RWPE1 (cell line): ENCODE measurements around the gene TXNRD1.

Source experiments
- CTCF ChIA-PET: fragments of 350-600 bp; sonication (Branson Sonifier 250); formaldehyde crosslinking; extraction: SDS; loops from one replicate; lab custom pipeline; 2021; lab: Yijun Ruan, JAX
- POLR2A ChIA-PET: fragments of 400-600 bp; formaldehyde crosslinking; extraction: SDS; loops from one replicate; lab custom pipeline; 2020; ENCODE audit warnings: antibody characterized with exemption; ENCODE audit not compliant: low non-redundant PET; lab: Yijun Ruan, JAX
- DNase-seq: peaks from one replicate; pipeline ENCODE4 v3.0.0; 2012; ENCODE audit warnings: low spot score
- H3K27ac ChIP-seq: fragments of 450-650 bp; 2 replicates; pipeline ENCODE4 v1.5.1; 2017
- CTCF ChIP-seq: fragments of 450-650 bp; conservative IDR thresholded peaks from 2 replicates; pipeline ENCODE4 v1.5.1; 2017; ENCODE audit warnings: low read depth, mild to moderate bottlenecking

Gene TXNRD1

GRCh38 chr12:104378427-104378826 lies 162.8 kb downstream of the TXNRD1 start:
- CTCF ChIA-PET: no interaction called here
- no peak for DNase-seq
- no peak overlapping the region for H3K27ac ChIP-seq
- no peak for TF ChIP-seq CTCF
- POLR2A ChIA-PET: no interaction called here

GRCh38 chr12:104381341-104381730 lies 165.8 kb downstream of the TXNRD1 start:
- TF ChIP-seq CTCF: no peak
- POLR2A ChIA-PET: no interaction called here

GRCh38 chr12:104381731-104382480 lies 166.3 kb downstream of the TXNRD1 start:
- peak; percentile 89 for TF ChIP-seq CTCF
- CTCF ChIA-PET: interaction anchor here (0.5 to 1.4 kb wide), 41 partner anchors 9 to 1043 kb away, joined by 3 to 14 read pairs (median 4); partner anchors contain the start of genes CHST11 and SLC41A2
- peak; percentile 75 for DNase-seq
- POLR2A ChIA-PET: interaction anchor here (0.6 kb wide), 1 partner anchor 678 kb away, joined by 6 read pairs; no protein-coding TSS in a partner anchor
- H3K27ac ChIP-seq: no peak overlapping the region

More at GRCh38 chr12:104381341-104381730, 165.8 kb downstream of the TXNRD1 start:
- DNase-seq: no peak
- no peak overlapping the region for H3K27ac ChIP-seq
- CTCF ChIA-PET: interaction anchor here (0.5 to 1.4 kb wide), 35 partner anchors 8 to 910 kb away, joined by 3 to 14 read pairs (median 4); partner anchors contain the start of genes CHST11 and SLC41A2

- POLR2A ChIA-PET: no interaction called here
- TF ChIP-seq CTCF: no peak
- CTCF ChIA-PET: no interaction called here
- no peak for DNase-seq
- H3K27ac ChIP-seq: no peak overlapping the region
Measured at GRCh38 chr12:104384141-104384880, 168.7 kb downstream of the TXNRD1 start.

GRCh38 chr12:104385510-104385909 lies 169.9 kb downstream of the TXNRD1 start:
- CTCF ChIA-PET: no interaction called here
- DNase-seq: no peak
- no peak overlapping the region for H3K27ac ChIP-seq
- TF ChIP-seq CTCF: no peak
- POLR2A ChIA-PET: no interaction called here

GRCh38 chr12:104386461-104386860 lies 170.9 kb downstream of the TXNRD1 start:
- no peak for TF ChIP-seq CTCF
- ChIA-PET POLR2A (no interaction called here), CTCF (interaction anchor here (0.6 kb wide), 1 partner anchor 359 kb away, joined by 4 read pairs; no protein-coding TSS in a partner anchor)
- no peak overlapping the region for H3K27ac ChIP-seq
- DNase-seq: no peak
